ENCODE measurements around the gene PLCH1. TPM values are rescaled to one million over a fixed set of nuclear protein-coding genes. Genes with fewer than 3 reads are reported as not detected.

The PLCH1 gene
- total RNA-seq, 1 experiment from 2014 or later = 4.1 TPM

DNA sequence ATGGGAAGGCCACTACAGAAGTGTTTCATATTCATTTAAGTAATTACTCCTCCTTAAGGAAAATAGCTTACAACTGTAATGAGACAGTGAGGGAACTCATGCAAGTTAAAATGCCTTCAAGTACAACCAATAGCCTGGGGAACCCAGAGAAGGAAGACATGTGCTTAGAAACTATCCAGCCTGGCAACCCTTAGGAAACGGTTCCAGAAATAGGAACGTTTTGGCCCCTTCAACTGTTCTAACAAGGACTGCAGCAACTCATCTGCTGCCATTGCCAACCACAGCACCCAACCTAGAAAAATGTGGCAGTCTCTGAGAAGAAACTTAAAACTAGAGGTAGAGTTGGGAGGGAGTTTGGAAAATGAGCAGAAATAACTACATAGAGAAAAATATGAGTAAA is 303.8 kb downstream of the PLCH1 start:
- Histone ChIP-seq H3K9ac (ENCODE audit: low read length) (no peak overlapping the region), H3K27ac (ENCODE audit: low read length) (no peak overlapping the region), H3K79me2 (ENCODE audit: low read length) (no peaks in the 10 kb centered on the region), H3K9me3 (ENCODE audit: low read length) (no peaks in the 10 kb centered on the region), H4K20me1 (ENCODE audit: low read length) (no peaks in the 10 kb centered on the region), H3K36me3 (ENCODE audit: low read depth, low read length) (no peaks in the 10 kb centered on the region), H3K4me3 (ENCODE audit: low read length) (no peak overlapping the region), H2AFZ (ENCODE audit: low read length) (no peak overlapping the region), H3K27me3 (ENCODE audit: low read length) (no peaks in the 10 kb centered on the region), H3K9me2 (replicated peaks; ENCODE audit: low read length) (no peaks in the 10 kb centered on the region), H3K4me2 (ENCODE audit: low read length) (no peak overlapping the region), H3K4me1 (ENCODE audit: insufficient read depth, low read length) (peaks cover 10% of the 10 kb centered on the region; the same call in 1 of the 2 replicates), H3F3A (ENCODE audit: low read length, unreplicated experiment) (no peaks in the 10 kb centered on the region)
- intact Hi-C loops (cut with micrococcal nuclease) = no loop called here
- TF ChIP-seq EZH2 (IDR thresholded peaks at IDR 0.05; ENCODE audit: low read length, unreplicated experiment) (no peak), EZH2phosphoT487 (IDR thresholded peaks at IDR 0.05; ENCODE audit: borderline replicate concordance, low read length) (no peak)
- TF ChIP-seq, protein P1, sequence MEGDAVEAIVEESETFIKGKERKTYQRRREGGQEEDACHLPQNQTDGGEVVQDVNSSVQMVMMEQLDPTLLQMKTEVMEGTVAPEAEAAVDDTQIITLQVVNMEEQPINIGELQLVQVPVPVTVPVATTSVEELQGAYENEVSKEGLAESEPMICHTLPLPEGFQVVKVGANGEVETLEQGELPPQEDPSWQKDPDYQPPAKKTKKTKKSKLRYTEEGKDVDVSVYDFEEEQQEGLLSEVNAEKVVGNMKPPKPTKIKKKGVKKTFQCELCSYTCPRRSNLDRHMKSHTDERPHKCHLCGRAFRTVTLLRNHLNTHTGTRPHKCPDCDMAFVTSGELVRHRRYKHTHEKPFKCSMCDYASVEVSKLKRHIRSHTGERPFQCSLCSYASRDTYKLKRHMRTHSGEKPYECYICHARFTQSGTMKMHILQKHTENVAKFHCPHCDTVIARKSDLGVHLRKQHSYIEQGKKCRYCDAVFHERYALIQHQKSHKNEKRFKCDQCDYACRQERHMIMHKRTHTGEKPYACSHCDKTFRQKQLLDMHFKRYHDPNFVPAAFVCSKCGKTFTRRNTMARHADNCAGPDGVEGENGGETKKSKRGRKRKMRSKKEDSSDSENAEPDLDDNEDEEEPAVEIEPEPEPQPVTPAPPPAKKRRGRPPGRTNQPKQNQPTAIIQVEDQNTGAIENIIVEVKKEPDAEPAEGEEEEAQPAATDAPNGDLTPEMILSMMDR (conservative IDR thresholded peaks at IDR 0.05; ENCODE audit: low read depth, low read length) = no peak
- ATAC-seq (no peak), DNase-seq (no peak)
- BruUV-seq (replicated peaks) = no TSS peak
- POLR2A ChIA-PET (ENCODE audit: unreplicated experiment) = interaction anchor here (0.6 kb wide), 1 partner anchor 1070 kb away, joined by 3 read pairs; no protein-coding TSS in a partner anchor
- CTCF ChIA-PET = no interaction called here

DNA sequence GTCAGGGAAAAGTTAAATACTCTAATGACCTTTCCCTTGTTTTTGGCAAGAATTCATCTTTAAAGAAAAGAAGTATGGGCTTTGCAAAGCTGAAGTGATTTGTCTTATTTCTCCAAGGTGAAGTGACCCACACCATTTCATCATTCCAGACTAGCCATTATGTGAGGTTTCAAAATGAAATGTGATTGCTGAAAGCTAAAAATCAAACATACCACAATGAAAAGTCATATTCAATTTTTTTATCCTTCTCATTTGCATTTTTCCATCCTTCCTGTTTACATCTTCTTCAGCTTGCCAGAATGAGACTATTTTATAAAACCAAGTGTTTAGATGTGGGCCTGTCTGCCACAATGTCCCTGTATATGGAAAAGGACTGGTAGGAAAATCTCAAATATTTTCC is 309.1 kb downstream of the PLCH1 start:
- H3K36me3 ChIP-seq (ENCODE audit: low read depth, low read length) = no peaks in the 10 kb centered on the region
- no peaks in the 10 kb centered on the region for H3K27me3 ChIP-seq (ENCODE audit: low read length)
- H3K4me2 ChIP-seq (ENCODE audit: low read length) = no peak overlapping the region
- H3K9me3 ChIP-seq (ENCODE audit: low read length) = no peaks in the 10 kb centered on the region
- DNase-seq (no peak), ATAC-seq (no peak)
- no TSS peak for BruUV-seq (replicated peaks)
- no peak overlapping the region for H3K27ac ChIP-seq (ENCODE audit: low read length)
- no peaks in the 10 kb centered on the region for H4K20me1 ChIP-seq (ENCODE audit: low read length)
- peaks cover 10% of the 10 kb centered on the region; the same call in 1 of the 2 replicates for H3K4me1 ChIP-seq (ENCODE audit: insufficient read depth, low read length)
- H3K9ac ChIP-seq (ENCODE audit: low read length) = no peak overlapping the region
- TF ChIP-seq EZH2phosphoT487 (IDR thresholded peaks at IDR 0.05; ENCODE audit: borderline replicate concordance, low read length) (no peak), EZH2 (IDR thresholded peaks at IDR 0.05; ENCODE audit: low read length, unreplicated experiment) (no peak)
- TF ChIP-seq, protein P1 (conservative IDR thresholded peaks at IDR 0.05; ENCODE audit: low read depth, low read length) = no peak
- ChIA-PET POLR2A (ENCODE audit: unreplicated experiment) (no interaction called here), CTCF (no interaction called here)
- no peaks in the 10 kb centered on the region for H3K9me2 ChIP-seq (replicated peaks; ENCODE audit: low read length)
- H3F3A ChIP-seq (ENCODE audit: low read length, unreplicated experiment) = no peaks in the 10 kb centered on the region
- intact Hi-C loops (cut with micrococcal nuclease) = no loop called here
- no peak overlapping the region for H2AFZ ChIP-seq (ENCODE audit: low read length)
- H3K4me3 ChIP-seq (ENCODE audit: low read length) = no peak overlapping the region
- H3K79me2 ChIP-seq (ENCODE audit: low read length) = no peaks in the 10 kb centered on the region

DNA sequence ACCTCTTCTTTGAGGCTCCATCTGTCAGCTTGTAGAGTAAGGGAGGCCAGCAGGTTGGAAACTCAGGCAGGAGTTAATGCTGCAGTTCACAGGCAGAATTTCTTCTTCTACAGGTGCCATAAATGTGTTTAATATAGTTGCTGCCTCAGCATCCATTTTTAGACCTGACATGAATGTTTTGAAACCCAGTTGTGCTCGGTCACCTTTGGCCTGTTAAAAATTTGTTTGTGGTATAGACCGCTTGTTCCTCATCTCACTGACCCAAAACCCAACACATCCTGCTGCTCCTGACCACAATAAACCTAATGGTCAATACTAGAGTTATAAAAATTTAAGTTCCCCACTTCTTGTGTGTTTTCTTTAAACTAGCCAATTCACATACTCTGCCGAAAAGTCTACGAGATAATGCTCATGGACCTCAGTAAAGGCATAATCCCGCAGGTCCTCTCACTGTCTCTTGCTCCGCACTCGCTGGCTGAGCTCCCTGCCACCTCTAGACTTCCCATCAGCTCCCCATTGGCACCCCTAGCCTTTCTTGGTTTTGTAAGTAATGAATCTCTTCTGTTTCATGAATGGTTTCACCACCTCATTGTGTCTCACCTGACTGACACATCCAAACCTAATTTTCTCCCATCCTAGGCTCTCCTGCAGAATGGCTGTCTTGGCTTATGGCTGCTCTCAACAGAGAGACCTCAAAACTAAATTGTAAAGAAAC is 312.9 kb downstream of the PLCH1 start:
- DNase-seq = no peak
- Histone ChIP-seq H4K20me1 (ENCODE audit: low read length) (no peaks in the 10 kb centered on the region), H3K36me3 (ENCODE audit: low read depth, low read length) (no peaks in the 10 kb centered on the region), H3K27ac (ENCODE audit: low read length) (no peak overlapping the region), H3K4me1 (ENCODE audit: insufficient read depth, low read length) (peaks cover 14% of the 10 kb centered on the region; the same call in 1 of the 2 replicates), H3K79me2 (ENCODE audit: low read length) (no peaks in the 10 kb centered on the region), H3K9me3 (ENCODE audit: low read length) (no peaks in the 10 kb centered on the region; the same call in 1 of the 2 replicates), H3K4me2 (ENCODE audit: low read length) (no peak overlapping the region), H3F3A (ENCODE audit: low read length, unreplicated experiment) (no peaks in the 10 kb centered on the region), H3K4me3 (ENCODE audit: low read length) (no peak overlapping the region), H3K9me2 (replicated peaks; ENCODE audit: low read length) (no peaks in the 10 kb centered on the region), H3K9ac (ENCODE audit: low read length) (no peak overlapping the region), H2AFZ (ENCODE audit: low read length) (no peak overlapping the region), H3K27me3 (ENCODE audit: low read length) (no peaks in the 10 kb centered on the region)
- ChIA-PET CTCF (interaction anchor here (0.5 kb wide), 1 partner anchor 20 kb away, joined by 5 read pairs; no protein-coding TSS in a partner anchor), POLR2A (ENCODE audit: unreplicated experiment) (no interaction called here)
- BruUV-seq (replicated peaks) = no TSS peak
- TF ChIP-seq EZH2phosphoT487 (IDR thresholded peaks at IDR 0.05; ENCODE audit: borderline replicate concordance, low read length) = no peak
- ATAC-seq = no peak
- intact Hi-C loops (cut with micrococcal nuclease) = no loop called here
